GM23338 (cell line): ENCODE data around the gene RAB33A. TPM values are rescaled to one million over a fixed set of nuclear protein-coding genes. Genes with fewer than 3 reads are reported as not detected.
A peak's percentile ranks its signal among the peaks of the same experiment; 100 is the strongest.

Source experiments
- ATAC-seq: fragments of 200-7000 bp; cut with Tn5 transposase; 3 replicates; pipeline ENCODE4 v1.9.1; 2020
- DNase-seq: peaks from one replicate; pipeline ENCODE4 v3.0.0-alpha.2; 2015; ENCODE audit warnings: low spot score
- H2AFZ ChIP-seq: fragments of 200-600 bp; sonication (generic); 2 replicates; pipeline ENCODE4 v1.8.0; 2016; ENCODE audit warnings: antibody characterized with exemption, mild to moderate bottlenecking, moderate library complexity
- H3F3A ChIP-seq: fragments of 200-600 bp; sonication (generic); replicated peaks from 2 replicates; pipeline ENCODE4 v1.8.0; 2017; ENCODE audit warnings: antibody characterized with exemption, mixed run types, low read depth
- H3K27ac ChIP-seq: fragments of 200-600 bp; sonication (generic); 2 replicates; pipeline ENCODE4 v1.6.1; 2016; ENCODE audit warnings: low read depth
- H3K27me3 ChIP-seq: fragments of 200-600 bp; sonication (generic); 2 replicates; pipeline ENCODE4 v1.8.0; 2016; ENCODE audit warnings: mild to moderate bottlenecking, mixed run types, moderate library complexity; ENCODE audit not compliant: insufficient read depth
- H3K36me3 ChIP-seq: fragments of 200-600 bp; sonication (generic); 2 replicates; pipeline ENCODE4 v1.8.0; 2016; ENCODE audit warnings: mild to moderate bottlenecking; ENCODE audit not compliant: insufficient read depth
- H3K4me1 ChIP-seq: fragments of 200-600 bp; sonication (generic); 2 replicates; pipeline ENCODE4 v1.8.0; 2016; ENCODE audit warnings: mild to moderate bottlenecking, moderate library complexity; ENCODE audit not compliant: insufficient read depth
- H3K4me2 ChIP-seq: fragments of 200-600 bp; sonication (generic); 2 replicates; pipeline ENCODE4 v1.7.1; 2017; ENCODE audit warnings: mixed run types
- H3K4me3 ChIP-seq: fragments of 200-600 bp; sonication (generic); 2 replicates; pipeline ENCODE4 v1.6.1; 2016; ENCODE audit warnings: mixed run types
- H3K79me2 ChIP-seq: fragments of 200-600 bp; sonication (generic); replicated peaks from 2 replicates; pipeline ENCODE4 v1.8.0; 2017; ENCODE audit warnings: mild to moderate bottlenecking; ENCODE audit not compliant: insufficient read depth
- H3K9me2 ChIP-seq: fragments of 200-600 bp; sonication (generic); 2 replicates; pipeline ENCODE4 v1.8.0; 2017; ENCODE audit not compliant: insufficient read depth
- H4K20me1 ChIP-seq: fragments of 200-600 bp; sonication (generic); replicated peaks from 2 replicates; pipeline ENCODE4 v1.8.0; 2017; ENCODE audit warnings: mild to moderate bottlenecking; ENCODE audit not compliant: insufficient read depth
- H3K27ac Mint-ChIP-seq: 2 replicates; pipeline ENCODE4 v1.8.0; 2020; ENCODE audit warnings: inconsistent platforms, mild to moderate bottlenecking, moderate library complexity, mixed read lengths
- H3K27me3 Mint-ChIP-seq: 3 replicates; pipeline ENCODE4 v1.8.0; 2022; ENCODE audit warnings: low read depth, mild to moderate bottlenecking, moderate library complexity, mixed read lengths, inconsistent platforms; ENCODE audit not compliant: insufficient read depth, poor library complexity
- H3K36me3 Mint-ChIP-seq: 3 replicates; pipeline ENCODE4 v1.8.0; 2021; ENCODE audit warnings: low read depth, mild to moderate bottlenecking, inconsistent platforms, moderate library complexity, mixed read lengths
- H3K4me1 Mint-ChIP-seq: 3 replicates; pipeline ENCODE4 v1.8.0; 2020; ENCODE audit warnings: mild to moderate bottlenecking, inconsistent platforms, mixed read lengths
- H3K4me3 Mint-ChIP-seq: 3 replicates; pipeline ENCODE4 v1.8.0; 2021; ENCODE audit warnings: moderate library complexity, mild to moderate bottlenecking, inconsistent platforms, mixed read lengths
- H3K9me3 Mint-ChIP-seq: 3 replicates; pipeline ENCODE4 v1.8.0; 2020; ENCODE audit warnings: moderate library complexity, mild to moderate bottlenecking, inconsistent platforms, mixed read lengths
- CREB1 ChIP-seq: fragments of 250-450 bp; sonication (Bioruptor Pico); IDR thresholded peaks from 2 replicates; pipeline ENCODE4 v1.5.0; 2020; ENCODE audit warnings: low read depth, mild to moderate bottlenecking, moderate library complexity
- EZH2 ChIP-seq: fragments of 200-600 bp; sonication (generic); IDR thresholded peaks from one replicate; pipeline ENCODE4 v1.8.0; 2017; ENCODE audit warnings: antibody characterized with exemption, mild to moderate bottlenecking, low read depth; ENCODE audit not compliant: unreplicated experiment
- EZH2phosphoT487 ChIP-seq: fragments of 200-600 bp; sonication (generic); IDR thresholded peaks from one replicate; pipeline ENCODE4 v1.8.1; 2018; ENCODE audit warnings: antibody characterized with exemption; ENCODE audit not compliant: unreplicated experiment
- JUNB ChIP-seq: IDR thresholded peaks from one replicate; pipeline ENCODE4 v1.6.1; 2016; ENCODE audit warnings: antibody characterized with exemption; ENCODE audit not compliant: unreplicated experiment
- NANOG ChIP-seq: IDR thresholded peaks from 2 replicates; pipeline ENCODE4 v1.6.1; 2016; ENCODE audit warnings: antibody characterized with exemption, borderline replicate concordance
- POLR2AphosphoS5 ChIP-seq: IDR thresholded peaks from 2 replicates; pipeline ENCODE4 v1.6.1; 2016; ENCODE audit warnings: antibody characterized with exemption, low read depth
- STAT1 ChIP-seq: IDR thresholded peaks from one replicate; pipeline ENCODE4 v1.6.1; 2016; ENCODE audit warnings: antibody characterized with exemption; ENCODE audit not compliant: unreplicated experiment
- ZNF114 ChIP-seq: fragments of 250-450 bp; sonication (Bioruptor Pico); IDR thresholded peaks from 2 replicates; pipeline ENCODE4 v1.5.0; 2020; ENCODE audit warnings: mild to moderate bottlenecking, moderate library complexity
- ZNF331 ChIP-seq: fragments of 250-450 bp; sonication (Bioruptor Pico); IDR thresholded peaks from 2 replicates; pipeline ENCODE4 v1.5.0; 2020; ENCODE audit warnings: low read depth, mild to moderate bottlenecking, moderate library complexity
- polyA plus RNA-seq: library from polyadenylated mRNA; unstranded; fragments of >200 nt; fragmentation: Nextera tagmentation; extraction: Ambion mirVana; gene quantifications from 2 replicates; pipeline ENCODE4 v1.2.1, GENCODE V29; 2016
- total RNA-seq: library from RNA; depleted of rRNA; stranded (reverse); fragments of >200 nt; shearing (Covaris generic); gene quantifications from 2 replicates; pipeline ENCODE4 v1.2.3, GENCODE V29; 2014
- TF ChIP-seq, protein P1 (sequence below): IDR thresholded peaks from one replicate; pipeline ENCODE4 v1.6.1; 2018; ENCODE audit warnings: antibody characterized with exemption; ENCODE audit not compliant: unreplicated experiment
- TF ChIP-seq, protein P2 (sequence below), 2 experiments: fragments of 200-600 bp in 1 of 2; sonication (generic) in 1 of 2; conservative IDR thresholded peaks; 2 replicates each; pipeline versions ENCODE4 v1.5.1 to v1.6.1; 2016 to 2017; ENCODE audit warnings: antibody characterized with exemption in 2 of 2, low read depth in 2 of 2, mild to moderate bottlenecking in 2 of 2, moderate library complexity in 1 of 2
- TF ChIP-seq, protein P3 (sequence below): IDR thresholded peaks from 2 replicates; pipeline ENCODE4 v1.6.1; 2016; ENCODE audit warnings: antibody characterized with exemption
- TF ChIP-seq, protein P4 (sequence below): fragments of 250-450 bp; sonication (Bioruptor Pico); IDR thresholded peaks from 2 replicates; pipeline ENCODE4 v1.5.0; 2020; ENCODE audit warnings: mild to moderate bottlenecking, moderate library complexity

RAB33A gene
- total and polyA plus RNA-seq, 2 experiments from 2014 or later: 5.5 to 6.5 TPM

DNA sequence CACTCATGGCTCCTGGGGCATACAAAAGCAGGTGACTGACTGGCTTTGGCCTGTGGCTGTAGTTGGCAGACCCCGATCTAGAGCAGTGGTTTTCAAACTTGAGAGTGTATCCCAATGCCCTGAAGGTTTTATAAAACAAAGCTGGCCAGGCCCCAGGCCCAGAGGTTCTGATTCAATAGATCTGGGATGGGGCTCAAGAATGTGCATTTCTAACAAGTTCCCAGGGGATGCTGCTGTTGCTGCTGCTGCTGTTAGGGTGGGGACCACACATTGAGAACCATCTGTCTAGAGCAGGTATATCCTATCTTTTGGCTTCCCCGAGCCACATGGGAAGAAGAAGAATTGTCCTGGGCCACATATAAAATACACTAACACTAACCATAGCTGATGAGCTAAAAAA is 13.5 kb upstream of the RAB33A start:
- no peak for TF ChIP-seq ZNF114 (CRISPR knock-in tag)
- no peak for TF ChIP-seq EZH2phosphoT487
- no peak for TF ChIP-seq EZH2
- no peak for TF ChIP-seq NANOG
- TF ChIP-seq, protein P1, sequence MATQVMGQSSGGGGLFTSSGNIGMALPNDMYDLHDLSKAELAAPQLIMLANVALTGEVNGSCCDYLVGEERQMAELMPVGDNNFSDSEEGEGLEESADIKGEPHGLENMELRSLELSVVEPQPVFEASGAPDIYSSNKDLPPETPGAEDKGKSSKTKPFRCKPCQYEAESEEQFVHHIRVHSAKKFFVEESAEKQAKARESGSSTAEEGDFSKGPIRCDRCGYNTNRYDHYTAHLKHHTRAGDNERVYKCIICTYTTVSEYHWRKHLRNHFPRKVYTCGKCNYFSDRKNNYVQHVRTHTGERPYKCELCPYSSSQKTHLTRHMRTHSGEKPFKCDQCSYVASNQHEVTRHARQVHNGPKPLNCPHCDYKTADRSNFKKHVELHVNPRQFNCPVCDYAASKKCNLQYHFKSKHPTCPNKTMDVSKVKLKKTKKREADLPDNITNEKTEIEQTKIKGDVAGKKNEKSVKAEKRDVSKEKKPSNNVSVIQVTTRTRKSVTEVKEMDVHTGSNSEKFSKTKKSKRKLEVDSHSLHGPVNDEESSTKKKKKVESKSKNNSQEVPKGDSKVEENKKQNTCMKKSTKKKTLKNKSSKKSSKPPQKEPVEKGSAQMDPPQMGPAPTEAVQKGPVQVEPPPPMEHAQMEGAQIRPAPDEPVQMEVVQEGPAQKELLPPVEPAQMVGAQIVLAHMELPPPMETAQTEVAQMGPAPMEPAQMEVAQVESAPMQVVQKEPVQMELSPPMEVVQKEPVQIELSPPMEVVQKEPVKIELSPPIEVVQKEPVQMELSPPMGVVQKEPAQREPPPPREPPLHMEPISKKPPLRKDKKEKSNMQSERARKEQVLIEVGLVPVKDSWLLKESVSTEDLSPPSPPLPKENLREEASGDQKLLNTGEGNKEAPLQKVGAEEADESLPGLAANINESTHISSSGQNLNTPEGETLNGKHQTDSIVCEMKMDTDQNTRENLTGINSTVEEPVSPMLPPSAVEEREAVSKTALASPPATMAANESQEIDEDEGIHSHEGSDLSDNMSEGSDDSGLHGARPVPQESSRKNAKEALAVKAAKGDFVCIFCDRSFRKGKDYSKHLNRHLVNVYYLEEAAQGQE: no peak
- TF ChIP-seq, protein P2, sequence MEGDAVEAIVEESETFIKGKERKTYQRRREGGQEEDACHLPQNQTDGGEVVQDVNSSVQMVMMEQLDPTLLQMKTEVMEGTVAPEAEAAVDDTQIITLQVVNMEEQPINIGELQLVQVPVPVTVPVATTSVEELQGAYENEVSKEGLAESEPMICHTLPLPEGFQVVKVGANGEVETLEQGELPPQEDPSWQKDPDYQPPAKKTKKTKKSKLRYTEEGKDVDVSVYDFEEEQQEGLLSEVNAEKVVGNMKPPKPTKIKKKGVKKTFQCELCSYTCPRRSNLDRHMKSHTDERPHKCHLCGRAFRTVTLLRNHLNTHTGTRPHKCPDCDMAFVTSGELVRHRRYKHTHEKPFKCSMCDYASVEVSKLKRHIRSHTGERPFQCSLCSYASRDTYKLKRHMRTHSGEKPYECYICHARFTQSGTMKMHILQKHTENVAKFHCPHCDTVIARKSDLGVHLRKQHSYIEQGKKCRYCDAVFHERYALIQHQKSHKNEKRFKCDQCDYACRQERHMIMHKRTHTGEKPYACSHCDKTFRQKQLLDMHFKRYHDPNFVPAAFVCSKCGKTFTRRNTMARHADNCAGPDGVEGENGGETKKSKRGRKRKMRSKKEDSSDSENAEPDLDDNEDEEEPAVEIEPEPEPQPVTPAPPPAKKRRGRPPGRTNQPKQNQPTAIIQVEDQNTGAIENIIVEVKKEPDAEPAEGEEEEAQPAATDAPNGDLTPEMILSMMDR (conservative IDR thresholded peaks at IDR 0.05; ENCODE audit: low read depth in 2 of 2): no peak
- TF ChIP-seq, protein P3, sequence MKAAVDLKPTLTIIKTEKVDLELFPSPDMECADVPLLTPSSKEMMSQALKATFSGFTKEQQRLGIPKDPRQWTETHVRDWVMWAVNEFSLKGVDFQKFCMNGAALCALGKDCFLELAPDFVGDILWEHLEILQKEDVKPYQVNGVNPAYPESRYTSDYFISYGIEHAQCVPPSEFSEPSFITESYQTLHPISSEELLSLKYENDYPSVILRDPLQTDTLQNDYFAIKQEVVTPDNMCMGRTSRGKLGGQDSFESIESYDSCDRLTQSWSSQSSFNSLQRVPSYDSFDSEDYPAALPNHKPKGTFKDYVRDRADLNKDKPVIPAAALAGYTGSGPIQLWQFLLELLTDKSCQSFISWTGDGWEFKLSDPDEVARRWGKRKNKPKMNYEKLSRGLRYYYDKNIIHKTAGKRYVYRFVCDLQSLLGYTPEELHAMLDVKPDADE: no peak
- TF ChIP-seq JUNB: no peak
- TF ChIP-seq, protein P4, sequence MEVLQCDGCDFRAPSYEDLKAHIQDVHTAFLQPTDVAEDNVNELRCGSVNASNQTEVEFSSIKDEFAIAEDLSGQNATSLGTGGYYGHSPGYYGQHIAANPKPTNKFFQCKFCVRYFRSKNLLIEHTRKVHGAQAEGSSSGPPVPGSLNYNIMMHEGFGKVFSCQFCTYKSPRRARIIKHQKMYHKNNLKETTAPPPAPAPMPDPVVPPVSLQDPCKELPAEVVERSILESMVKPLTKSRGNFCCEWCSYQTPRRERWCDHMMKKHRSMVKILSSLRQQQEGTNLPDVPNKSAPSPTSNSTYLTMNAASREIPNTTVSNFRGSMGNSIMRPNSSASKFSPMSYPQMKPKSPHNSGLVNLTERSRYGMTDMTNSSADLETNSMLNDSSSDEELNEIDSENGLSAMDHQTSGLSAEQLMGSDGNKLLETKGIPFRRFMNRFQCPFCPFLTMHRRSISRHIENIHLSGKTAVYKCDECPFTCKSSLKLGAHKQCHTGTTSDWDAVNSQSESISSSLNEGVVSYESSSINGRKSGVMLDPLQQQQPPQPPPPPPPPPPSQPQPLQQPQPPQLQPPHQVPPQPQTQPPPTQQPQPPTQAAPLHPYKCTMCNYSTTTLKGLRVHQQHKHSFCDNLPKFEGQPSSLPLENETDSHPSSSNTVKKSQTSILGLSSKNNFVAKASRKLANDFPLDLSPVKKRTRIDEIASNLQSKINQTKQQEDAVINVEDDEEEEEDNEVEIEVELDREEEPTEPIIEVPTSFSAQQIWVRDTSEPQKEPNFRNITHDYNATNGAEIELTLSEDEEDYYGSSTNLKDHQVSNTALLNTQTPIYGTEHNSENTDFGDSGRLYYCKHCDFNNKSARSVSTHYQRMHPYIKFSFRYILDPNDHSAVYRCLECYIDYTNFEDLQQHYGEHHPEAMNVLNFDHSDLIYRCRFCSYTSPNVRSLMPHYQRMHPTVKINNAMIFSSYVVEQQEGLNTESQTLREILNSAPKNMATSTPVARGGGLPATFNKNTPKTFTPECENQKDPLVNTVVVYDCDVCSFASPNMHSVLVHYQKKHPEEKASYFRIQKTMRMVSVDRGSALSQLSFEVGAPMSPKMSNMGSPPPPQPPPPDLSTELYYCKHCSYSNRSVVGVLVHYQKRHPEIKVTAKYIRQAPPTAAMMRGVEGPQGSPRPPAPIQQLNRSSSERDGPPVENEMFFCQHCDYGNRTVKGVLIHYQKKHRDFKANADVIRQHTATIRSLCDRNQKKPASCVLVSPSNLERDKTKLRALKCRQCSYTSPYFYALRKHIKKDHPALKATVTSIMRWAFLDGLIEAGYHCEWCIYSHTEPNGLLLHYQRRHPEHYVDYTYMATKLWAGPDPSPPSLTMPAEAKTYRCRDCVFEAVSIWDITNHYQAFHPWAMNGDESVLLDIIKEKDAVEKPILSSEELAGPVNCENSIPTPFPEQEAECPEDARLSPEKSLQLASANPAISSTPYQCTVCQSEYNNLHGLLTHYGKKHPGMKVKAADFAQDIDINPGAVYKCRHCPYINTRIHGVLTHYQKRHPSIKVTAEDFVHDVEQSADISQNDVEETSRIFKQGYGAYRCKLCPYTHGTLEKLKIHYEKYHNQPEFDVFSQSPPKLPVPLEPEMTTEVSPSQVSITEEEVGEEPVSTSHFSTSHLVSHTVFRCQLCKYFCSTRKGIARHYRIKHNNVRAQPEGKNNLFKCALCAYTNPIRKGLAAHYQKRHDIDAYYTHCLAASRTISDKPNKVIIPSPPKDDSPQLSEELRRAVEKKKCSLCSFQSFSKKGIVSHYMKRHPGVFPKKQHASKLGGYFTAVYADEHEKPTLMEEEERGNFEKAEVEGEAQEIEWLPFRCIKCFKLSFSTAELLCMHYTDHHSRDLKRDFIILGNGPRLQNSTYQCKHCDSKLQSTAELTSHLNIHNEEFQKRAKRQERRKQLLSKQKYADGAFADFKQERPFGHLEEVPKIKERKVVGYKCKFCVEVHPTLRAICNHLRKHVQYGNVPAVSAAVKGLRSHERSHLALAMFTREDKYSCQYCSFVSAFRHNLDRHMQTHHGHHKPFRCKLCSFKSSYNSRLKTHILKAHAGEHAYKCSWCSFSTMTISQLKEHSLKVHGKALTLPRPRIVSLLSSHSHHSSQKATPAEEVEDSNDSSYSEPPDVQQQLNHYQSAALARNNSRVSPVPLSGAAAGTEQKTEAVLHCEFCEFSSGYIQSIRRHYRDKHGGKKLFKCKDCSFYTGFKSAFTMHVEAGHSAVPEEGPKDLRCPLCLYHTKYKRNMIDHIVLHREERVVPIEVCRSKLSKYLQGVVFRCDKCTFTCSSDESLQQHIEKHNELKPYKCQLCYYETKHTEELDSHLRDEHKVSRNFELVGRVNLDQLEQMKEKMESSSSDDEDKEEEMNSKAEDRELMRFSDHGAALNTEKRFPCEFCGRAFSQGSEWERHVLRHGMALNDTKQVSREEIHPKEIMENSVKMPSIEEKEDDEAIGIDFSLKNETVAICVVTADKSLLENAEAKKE (CRISPR knock-in tag): no peak
- no peak for TF ChIP-seq ZNF331 (CRISPR knock-in tag)
- TF ChIP-seq POLR2AphosphoS5: no peak
- no peak for TF ChIP-seq STAT1
- TF ChIP-seq CREB1 (CRISPR knock-in tag): no peak
- H3K27ac Mint-ChIP-seq: no peak overlapping the region
- no peak overlapping the region for H3K4me2 ChIP-seq
- H3K9me3 Mint-ChIP-seq: no peaks in the 10 kb centered on the region
- no peaks in the 10 kb centered on the region for H3K4me1 Mint-ChIP-seq
- no peaks in the 10 kb centered on the region; the same call in 2 of the 3 replicates for H3K36me3 Mint-ChIP-seq
- no peaks in the 10 kb centered on the region for H3K4me1 ChIP-seq
- ATAC-seq (no peak), DNase-seq (peak; percentile 3)
- H2AFZ ChIP-seq: no peak overlapping the region
- no peaks in the 10 kb centered on the region for H3K36me3 ChIP-seq
- H3K79me2 ChIP-seq: peaks cover 30% of the 10 kb centered on the region
- no peak overlapping the region for H3K4me3 Mint-ChIP-seq
- H3K4me3 ChIP-seq: no peak overlapping the region
- no peaks in the 10 kb centered on the region for H3K27me3 Mint-ChIP-seq
- H3F3A ChIP-seq: no peaks in the 10 kb centered on the region
- H4K20me1 ChIP-seq: no peaks in the 10 kb centered on the region; the same call in 1 of the 2 replicates
- H3K27me3 ChIP-seq: no peaks in the 10 kb centered on the region
- H3K9me2 ChIP-seq: no peaks in the 10 kb centered on the region
- H3K27ac ChIP-seq: no peak overlapping the region
